Dermis microvascular lymphatic vessel endothelial cell (primary cell): Measurements from ENCODE around the gene CWH43. TPM values are rescaled to one million over a fixed set of nuclear protein-coding genes. Genes with fewer than 3 reads are reported as not detected.
"Not testable (repeated sequence)": the region's sequence is repeated elsewhere in the genome, so short reads cannot be mapped to it uniquely, and the experiment has no call there.

Experiments used
- DNase-seq, 2 donors: peaks; one replicate each; pipeline versions ENCODE4 v3.0.0 to v3.0.0-alpha.2; 2010; ENCODE audit warnings: low read depth in 2 of 2
- total RNA-seq: library from RNA; depleted of rRNA; stranded (reverse); fragments of >200 nt; gene quantifications from 2 replicates; pipeline ENCODE4 v1.2.1, GENCODE V29; 2014

Gene CWH43
- not detected in 2 replicates for total RNA-seq

DNA sequence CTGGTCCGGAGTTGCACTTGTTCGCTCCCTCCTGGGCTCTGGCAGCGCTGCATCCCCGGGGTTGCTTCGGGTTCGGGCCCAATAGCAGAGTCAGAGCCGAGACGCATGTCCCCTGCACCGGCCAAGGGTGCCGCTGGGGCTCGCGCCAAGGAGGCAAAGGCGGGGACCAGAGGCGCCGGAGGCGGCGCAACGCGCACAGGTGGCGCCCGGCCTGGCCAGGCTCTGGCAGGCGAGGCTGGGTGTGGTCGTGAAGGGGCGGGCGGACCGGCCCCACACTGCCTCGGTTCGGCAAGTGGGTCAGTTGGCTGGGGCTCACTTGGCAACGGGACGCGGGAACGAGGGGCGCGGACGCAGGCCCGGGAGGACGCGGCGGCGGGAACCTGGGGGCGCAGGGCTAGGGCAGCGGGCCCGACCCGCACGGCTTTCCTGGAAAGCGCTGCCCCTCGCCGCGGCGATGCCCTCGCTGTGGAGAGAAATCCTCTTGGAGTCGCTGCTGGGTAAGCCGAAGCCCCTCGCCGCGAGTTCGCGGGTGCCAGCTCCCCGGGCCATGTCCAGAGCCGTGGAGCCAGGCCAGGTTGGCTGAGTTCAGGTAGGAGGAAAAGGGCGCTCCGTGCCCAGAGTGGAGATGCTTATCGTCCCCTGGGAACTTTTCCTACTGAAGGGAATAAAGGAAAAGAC lies at the start of gene CWH43:
Gene CWH43, plus strand, starts transcription at position 300 of the 678 bp plus-strand sequence. Its CDS starts 155 bp downstream, at position 455.
- no peak for DNase-seq

DNA sequence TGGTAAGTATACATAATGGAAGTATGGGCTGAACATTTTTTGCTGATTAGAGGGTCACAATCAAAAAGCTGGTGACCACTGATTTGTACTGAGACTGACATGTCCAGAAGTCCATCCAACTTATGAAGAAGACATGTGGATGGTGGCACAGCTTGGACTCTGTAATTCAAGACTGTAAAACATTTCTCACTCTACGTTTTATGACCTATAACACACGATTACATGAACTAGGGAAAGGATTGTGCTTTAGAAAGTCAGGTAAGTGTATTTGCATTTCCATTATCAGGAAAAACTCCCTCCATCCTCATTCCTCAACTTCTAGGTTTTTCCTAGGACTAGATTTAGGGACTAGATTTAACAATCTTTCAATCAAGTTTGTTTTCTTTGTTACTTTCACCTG lies 49.0 kb upstream of the CWH43 start:
- no peak for DNase-seq

DNA sequence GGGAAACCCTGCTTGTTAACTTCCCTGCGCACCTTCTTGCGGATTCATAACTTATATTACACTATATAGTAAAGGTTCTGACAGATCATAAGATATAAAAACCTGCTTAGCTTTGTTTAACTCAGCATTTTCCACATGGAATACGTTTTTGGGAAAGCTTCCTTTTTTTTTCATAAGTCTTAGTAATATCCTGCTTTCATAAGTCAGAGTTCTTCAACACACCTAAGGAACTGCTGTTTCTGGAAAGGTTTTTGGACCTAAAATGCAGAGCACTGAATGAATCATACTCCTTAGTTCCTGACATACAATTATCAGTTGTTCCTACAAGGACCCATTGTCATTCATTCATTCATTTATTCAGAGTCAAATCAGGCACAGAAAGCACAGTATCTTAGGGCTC lies 47.2 kb upstream of the CWH43 start:
- no peak for DNase-seq

DNA sequence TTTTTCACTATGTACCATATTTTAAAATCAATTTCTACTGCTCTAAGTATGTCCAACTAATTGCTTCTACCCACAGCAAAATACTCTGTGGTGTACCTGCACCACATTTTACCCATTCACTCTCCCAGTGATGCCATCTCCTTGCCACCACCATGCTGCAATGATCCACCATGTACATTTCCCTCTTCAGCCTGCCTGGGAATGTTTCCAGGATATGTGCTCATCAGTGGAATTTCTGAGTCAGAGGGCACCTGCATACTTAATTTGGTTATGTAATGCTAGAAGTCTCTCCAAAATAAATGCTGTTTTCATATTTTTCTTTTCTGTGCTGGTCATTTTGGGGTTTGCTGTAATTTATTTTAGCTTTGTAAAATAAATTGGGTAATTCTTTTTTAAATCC lies 46.3 kb upstream of the CWH43 start:
- peak; percentile 82 to 87 for DNase-seq

DNA sequence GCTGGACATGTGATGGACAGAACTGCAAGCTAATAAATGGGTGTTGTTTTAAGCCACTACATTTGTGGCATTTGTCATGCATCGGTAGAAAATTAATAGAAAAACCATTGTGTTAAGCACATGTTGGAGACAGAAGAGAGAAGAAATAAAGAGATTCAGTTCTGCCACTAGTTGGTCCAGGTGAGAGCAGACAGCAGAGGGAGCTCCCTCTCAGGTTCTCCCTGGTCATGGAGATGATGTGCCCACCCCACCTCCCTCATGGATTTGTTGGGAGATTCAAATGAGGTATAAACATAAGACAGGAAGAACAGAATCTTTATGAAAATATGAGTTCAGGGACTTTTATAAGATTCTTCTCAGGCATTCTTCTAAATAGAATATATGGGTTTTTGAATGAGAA lies 42.7 kb upstream of the CWH43 start:
- peak in 1 of 2 donors; percentile 10 for DNase-seq

DNA sequence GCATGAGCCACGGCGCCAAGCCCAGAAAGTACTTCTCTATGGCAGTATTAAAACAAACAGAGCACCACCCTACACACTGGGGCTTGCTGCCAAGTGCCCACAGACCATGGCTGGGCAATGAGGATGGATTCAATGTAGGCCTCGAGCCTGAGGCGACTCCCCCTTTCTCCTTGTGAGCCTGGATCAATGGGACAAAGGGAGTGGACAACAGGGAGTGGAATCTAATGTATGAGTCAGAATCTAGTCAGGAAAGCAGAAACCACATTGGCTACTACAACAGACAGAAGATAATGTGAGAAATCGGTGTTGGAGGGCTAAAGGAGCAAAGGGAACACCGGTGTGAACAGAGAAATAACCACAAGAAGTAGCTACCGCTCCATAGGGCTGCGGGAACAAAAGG lies 41.8 kb upstream of the CWH43 start:
- peak in 1 of 2 donors; percentile 7 for DNase-seq

DNA sequence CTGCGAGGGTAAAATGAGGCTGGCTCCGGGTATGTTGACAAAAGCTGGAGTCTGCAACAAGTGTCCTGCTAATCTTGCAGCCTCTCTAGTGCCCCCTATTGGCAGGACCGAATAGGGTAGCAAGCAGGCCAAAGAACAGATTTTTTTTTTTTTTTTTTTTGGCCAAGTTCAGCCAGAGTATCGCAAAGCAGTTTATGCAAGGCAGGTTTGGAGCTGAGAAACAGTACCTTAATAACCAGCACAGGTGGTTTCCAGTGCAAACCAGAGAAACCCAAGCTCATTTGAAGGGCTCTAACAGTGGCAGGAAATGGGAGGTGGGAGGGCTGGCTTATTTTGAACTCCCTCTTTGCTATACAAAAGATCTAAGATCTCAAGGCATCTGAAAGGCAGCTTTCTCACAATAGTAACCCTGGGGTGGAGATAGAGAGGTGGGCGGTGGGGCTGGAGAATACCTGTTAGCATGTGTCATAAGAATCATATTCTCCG lies 41.3 kb upstream of the CWH43 start:
- peak in 1 of 2 donors; percentile 11 for DNase-seq

DNA sequence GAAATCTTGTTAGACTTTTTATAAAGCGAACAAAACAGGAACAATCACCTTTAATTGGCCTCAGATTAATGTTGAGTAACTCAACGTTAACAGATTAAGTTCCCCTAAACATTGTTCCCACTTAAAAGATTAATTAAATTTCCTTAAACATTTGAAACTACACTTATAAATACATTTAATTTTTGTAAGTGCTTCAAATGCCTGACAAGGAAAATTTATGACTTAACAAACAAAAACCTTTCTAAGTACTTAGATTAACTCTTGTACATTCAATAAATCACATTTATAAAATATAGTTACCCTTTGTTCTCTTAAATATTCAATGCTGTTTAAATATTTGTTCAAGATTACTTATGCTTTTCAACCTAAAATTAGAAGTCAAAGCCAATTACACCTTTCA lies 40.1 kb upstream of the CWH43 start:
- no peak for DNase-seq

DNA sequence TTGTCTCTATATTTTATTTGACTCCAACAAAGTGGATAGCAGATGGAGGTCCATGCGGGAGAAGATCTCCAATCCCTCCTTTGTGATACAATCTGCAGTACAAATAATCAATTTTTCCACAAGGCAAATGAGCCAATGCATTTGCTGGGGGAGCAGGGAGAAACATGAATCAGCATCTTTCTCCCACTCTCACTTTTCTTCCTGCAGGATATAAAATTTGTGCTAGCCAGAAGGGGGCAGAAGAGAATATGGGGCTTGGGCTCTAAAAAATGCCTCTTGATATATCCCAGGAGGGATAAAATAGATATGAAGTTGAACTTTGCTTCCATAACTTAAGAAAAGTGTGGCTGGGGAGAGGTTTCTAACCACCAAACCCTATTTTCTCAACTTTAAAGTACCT lies 38.3 kb upstream of the CWH43 start:
- DNase-seq, result no peak

DNA sequence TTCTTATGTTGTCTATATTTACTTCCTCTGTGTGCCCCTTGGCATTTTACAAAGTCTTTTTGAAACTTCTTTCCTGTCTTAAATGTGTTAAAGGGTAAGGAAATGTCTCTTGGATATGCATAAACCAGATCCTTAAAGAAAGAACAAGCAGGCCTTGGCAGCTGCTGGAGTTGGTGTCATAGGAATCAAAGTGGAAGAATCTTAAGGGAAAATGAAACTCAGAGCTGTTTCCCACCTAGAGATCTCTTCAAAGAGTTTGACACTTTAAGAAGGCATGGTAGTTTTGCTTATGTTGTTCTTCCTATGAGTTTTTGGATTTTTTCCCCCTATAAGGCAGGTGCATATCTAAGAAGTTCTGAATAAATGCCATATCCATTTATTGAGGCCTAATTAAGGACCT lies 37.0 kb upstream of the CWH43 start:
- no peak for DNase-seq

DNA sequence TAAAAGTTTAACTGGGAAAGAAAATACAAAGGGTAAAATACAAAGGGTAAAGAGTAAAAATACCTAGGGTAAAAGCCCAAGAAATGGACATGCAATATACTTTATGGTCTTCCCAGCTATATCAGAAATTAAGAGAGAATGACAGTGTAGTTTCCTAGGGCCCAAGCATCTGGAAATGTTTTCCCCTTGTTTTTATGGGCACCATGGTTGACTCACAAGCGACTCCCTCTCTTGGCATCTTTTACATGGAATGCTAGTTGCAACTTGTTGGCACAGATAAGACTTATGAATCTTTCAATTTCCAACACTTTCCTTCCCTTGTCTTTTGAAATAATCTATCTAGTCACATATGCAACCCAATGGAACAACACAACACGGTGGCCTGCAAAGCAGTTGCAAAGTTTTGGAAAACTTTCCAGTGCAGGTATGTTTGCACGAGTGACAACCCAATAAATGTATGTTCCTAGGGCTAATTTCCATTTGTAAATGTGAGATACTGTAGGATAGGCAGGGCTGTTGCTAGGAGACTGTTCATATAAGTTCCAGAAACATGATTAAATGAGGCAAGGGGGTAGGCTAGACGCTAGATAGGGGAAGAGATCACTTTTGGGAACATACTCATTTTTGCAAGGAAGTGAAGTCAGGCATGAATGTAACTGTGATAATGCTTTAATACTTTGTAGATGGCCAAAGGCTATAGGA lies 36.4 kb upstream of the CWH43 start:
- no peak for DNase-seq

DNA sequence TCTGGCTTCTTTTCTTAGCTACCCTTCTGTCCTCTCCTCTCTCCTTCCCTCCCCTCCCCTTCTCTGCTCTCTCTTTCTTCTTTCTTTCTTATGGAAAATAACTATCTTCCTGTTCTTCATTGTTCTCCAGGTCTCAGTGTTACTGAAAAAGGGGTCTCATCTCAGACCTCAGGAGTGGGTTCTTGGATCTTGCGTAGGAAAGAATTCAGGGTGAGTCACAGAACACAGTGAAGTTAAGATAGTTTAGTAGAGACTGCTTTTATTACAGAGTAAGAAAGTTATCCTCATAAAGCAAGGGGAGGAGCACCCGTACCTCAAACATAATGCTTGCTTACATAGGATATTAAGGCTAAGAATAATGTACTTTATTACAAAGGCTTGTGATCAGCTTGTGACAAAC lies 31.8 kb upstream of the CWH43 start:
- no peak for DNase-seq

DNA sequence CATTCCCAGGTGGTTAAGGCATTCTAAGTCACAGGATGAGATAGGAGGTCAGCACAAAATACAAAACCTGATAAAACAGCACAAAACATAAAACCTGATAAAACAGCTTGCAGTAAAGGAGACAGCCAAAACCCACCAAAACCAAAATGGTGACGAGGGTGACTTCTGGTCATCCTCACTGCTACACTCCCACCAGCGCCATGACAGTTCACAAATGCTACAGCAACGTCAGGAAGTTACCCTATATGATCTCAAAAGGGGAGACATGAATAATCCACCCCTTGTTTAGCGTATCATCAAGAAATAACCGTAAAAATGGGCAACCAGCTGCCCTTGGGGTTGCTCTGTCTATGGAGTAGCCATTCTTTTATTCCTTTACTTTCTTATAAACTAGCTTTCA lies 28.7 kb upstream of the CWH43 start:
- not testable (repeated sequence) for DNase-seq

DNA sequence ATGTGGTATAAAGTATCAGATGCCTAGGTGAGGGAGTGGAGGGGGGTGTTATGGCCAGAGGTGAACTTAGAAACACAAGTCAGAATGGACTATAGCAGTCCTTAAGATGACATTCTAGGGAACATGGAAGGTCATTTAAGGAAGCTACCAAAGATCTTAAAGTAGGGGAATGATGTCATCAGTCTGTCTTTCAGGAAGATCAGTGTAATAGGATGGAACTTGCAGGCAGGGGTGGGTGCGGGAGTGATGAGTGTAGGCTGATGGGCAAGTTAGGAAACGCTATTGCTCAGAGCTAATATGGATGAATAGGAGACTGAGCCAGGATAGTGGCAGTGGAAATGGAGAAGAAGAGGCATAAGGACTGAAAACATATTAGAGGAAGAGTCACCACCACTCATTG lies 27.5 kb upstream of the CWH43 start:
- no peak for DNase-seq

DNA sequence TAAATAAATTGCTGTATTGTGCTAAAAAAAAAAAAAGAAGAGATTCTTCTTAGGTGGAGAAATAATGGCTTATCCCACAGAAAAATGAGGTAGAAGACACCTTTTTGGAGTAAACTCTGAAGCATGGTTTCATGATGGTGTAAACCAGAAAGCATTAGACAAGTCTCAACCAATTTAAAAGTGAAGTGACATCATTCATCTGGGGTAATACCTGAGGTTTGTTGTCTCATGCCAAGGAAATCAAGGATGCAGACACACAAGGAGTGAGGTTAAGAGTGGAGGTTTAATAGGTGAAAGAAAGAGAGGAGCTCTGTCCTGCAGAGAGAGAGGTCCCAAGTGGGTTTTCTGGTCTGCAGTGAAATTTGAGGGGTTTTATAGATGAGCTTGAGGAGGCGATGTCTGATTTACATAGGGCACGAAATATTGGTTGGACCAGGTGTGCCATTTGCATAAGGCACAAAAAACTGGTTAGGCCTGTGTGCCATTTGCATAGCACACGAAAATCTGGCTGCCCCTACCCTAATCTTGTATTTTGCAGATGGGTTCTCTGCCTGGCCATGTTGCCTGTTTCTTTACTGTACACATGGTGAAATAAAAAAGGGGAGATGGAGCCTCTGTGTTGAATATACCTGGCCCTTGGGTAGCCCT lies 25.0 kb upstream of the CWH43 start:
- DNase-seq, result no peak

DNA sequence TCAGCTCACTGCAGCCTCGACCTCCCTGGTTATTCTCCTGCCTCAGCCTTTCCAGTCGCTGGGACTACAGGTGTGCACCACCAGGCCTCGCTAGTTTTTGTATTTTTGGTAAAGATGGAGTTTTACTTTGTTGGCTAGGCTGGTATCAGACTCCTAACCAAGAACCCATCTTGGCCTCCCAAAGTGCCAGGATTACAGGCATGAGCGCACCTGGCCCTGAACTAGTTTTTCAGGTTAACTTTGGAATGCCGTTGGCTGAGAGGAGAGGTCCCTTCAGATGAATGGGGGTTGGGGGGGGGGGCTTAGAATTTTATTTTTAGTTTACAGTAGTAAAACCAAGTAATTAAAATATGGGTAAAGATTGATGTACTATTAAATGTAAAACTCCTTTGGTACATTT lies 23.4 kb upstream of the CWH43 start:
- no peak for DNase-seq

DNA sequence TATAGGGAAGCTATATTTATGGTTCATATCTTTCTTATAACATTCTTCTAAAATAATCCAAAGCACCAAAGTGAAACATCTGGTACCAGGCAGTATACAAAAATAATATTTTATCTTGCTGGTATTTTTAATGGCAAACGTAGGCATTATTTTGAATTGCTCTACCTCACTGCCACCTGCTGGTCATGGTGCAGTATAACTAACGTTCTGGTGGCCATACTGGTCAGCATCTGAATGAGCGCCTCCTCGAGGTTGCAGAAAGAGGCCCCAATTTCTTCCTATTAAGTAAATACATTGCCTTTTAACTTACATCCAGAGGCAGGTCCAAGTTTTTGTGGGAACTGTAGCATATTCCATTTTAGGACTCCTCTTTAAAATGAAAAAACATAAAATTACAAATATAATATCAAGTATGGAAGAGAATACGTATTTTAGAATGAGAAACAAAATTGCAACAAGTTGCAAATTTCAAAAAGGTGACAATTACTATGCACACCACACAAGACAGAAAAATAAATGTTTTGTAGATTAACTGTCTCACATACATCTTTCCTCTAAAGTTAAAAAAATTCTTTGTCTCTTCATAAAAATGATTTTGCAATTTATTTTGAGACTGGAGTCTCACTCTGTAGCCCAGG lies 22.9 kb upstream of the CWH43 start:
- peak; percentile 81 to 89 for DNase-seq

DNA sequence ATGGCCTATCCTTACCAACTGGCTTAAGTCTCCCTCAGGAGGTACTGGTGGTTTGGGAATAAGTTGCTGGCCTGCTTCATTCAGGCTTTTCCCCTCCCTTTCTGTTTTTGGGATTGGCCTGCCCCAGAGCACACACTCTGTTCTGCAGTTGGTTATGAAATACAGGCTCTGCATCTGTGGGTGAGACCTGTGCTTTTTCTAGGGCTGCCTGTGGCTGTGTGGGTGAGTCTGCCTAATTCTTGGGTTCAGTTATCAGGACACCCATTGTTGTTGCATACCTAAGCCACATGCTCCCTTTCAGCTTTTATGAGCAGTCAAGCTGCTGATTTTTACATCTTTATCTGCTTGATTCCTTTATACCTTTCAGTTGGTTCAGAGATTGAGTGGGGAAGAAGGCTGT lies 19.0 kb upstream of the CWH43 start:
- no peak for DNase-seq

DNA sequence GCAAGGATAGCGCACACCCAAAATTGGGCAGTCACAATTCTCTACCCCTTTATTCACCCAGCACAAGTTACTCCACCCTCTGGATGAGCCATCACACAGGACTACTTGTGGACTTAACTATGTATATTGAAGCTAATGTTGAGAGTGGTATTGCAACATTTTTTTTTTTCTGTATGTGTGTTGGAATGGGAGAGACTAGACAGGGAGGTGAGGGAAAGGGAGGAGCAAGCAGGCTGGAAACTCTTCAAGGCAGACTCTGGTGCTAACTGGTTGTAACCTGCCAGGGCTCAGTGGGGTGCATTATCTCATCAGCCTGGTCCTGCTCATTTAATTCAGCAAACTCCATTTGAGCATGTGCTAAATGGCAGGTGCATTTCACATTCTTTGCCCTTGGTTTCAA lies 18.4 kb upstream of the CWH43 start:
- no peak for DNase-seq

DNA sequence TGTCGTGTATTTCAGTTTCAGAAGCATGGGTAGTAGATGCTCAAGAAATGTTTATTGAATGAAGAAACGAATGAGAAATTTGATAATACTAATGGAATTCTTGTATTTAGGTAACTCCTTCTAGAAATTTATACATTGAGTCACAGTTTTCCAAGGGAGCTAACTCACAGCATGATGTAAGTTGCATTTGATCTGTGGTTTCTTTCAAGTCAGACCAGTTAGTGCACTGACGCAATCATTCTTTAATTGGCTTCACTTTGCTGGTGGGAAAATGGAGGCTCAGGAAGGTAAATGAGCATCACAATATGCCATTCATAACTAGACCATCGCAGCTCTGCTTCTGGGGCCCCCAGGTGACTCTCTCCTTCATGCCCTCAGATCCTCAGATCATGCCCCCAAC lies 17.3 kb upstream of the CWH43 start:
- DNase-seq, result no peak

DNA sequence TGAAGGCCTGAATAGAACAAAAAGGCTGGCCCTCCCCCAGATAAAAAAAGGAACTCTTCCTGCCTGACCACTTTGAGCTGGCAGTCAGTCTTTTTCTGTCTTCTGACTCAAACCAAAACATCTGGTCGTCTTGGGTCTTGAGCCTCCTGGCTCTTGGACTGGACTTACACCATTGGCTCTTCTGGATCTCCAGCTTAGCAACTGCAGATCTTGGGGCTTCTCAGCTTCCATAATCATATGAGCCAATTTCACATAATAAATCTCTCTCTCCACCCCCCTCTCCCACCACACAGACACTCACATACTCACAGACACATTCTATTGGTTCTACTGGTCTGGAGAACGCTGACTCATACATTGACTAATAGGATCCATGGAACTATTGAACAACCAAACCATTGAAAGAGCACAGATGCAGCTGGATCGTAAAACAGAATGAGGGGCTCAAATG lies 15.6 kb upstream of the CWH43 start:
- DNase-seq, result no peak

DNA sequence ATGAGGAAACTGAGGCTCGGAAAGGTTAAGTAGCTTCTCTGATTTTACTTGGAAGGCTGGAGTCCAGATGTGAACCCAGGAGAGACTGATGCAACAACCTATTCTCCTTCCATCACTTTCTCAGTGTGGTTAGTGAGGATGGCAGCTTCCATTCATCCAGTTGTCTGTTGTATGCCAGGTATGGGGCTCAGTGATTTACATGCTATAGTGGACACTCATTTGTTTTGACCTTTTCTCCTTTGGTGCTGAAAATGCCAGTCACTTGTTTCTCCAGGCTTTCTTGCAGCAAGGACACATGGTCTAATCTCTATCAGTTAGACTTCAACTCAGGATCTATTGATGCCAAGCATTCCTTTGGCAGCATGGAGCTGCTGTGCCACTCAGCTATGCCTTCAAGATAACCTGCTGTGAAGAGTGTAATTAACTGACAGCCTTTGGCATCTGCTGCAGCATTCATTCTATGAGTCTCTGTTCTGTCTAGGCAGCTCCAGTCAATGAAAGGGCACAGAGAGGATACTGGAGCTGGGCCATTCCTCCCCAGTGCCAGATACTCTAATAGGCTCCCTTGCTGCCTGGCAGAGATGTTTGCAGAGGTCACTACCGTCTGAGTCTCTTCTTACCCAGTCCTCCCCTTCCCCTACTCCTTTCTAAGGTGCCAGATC lies 11.0 kb upstream of the CWH43 start:
- DNase-seq, result no peak
